ENCODE data around the gene CYGB.
"Not testable (repeated sequence)": the region's sequence is repeated elsewhere in the genome, so short reads cannot be mapped to it uniquely, and the experiment has no call there.

CYGB gene

GRCh38 chr17:76511668-76512365 is 25.7 kb downstream of the CYGB start:
- Histone ChIP-seq H3K27me3 (ENCODE audit: control insufficient read depth in 1 of 2, insufficient read depth in 2 of 2, low read length in 2 of 2) (peaks cover 0 to 5% of the 10 kb centered on the region in 2 donors), H3K9ac (ENCODE audit: low read depth in 1 of 2, low read length in 2 of 2) (no peak overlapping the region), H3K27ac (ENCODE audit: low read depth, low read length) (no peak overlapping the region), H3K4me3 (ENCODE audit: low read depth in 1 of 2, low read length in 2 of 2) (no peak overlapping the region), H3K4me1 (ENCODE audit: control insufficient read depth in 1 of 2, insufficient read depth in 2 of 2, low read length in 2 of 2) (peaks cover 0 to 4% of the 10 kb centered on the region in 2 donors), H3K36me3 (ENCODE audit: control insufficient read depth in 1 of 2, insufficient read depth in 2 of 2, low read length in 2 of 2) (no peaks in the 10 kb centered on the region), H3K9me3 (ENCODE audit: control insufficient read depth in 1 of 2, low read length in 2 of 2) (no peaks in the 10 kb centered on the region)

GRCh38 chr17:76510831-76511244 is 26.7 kb downstream of the CYGB start:
- Histone ChIP-seq H3K9ac (ENCODE audit: low read depth in 1 of 2, low read length in 2 of 2) (no peak overlapping the region), H3K27ac (ENCODE audit: low read depth, low read length) (no peak overlapping the region), H3K9me3 (ENCODE audit: control insufficient read depth in 1 of 2, low read length in 2 of 2) (no peaks in the 10 kb centered on the region), H3K36me3 (ENCODE audit: control insufficient read depth in 1 of 2, insufficient read depth in 2 of 2, low read length in 2 of 2) (no peaks in the 10 kb centered on the region), H3K4me3 (ENCODE audit: low read depth in 1 of 2, low read length in 2 of 2) (no peak overlapping the region), H3K4me1 (ENCODE audit: control insufficient read depth in 1 of 2, insufficient read depth in 2 of 2, low read length in 2 of 2) (peaks cover 7 to 8% of the 10 kb centered on the region in 2 donors), H3K27me3 (ENCODE audit: control insufficient read depth in 1 of 2, insufficient read depth in 2 of 2, low read length in 2 of 2) (peaks cover 0 to 7% of the 10 kb centered on the region in 2 donors)

- H3K36me3 ChIP-seq (ENCODE audit: control insufficient read depth in 1 of 2, insufficient read depth in 2 of 2, low read length in 2 of 2); H3K4me3 ChIP-seq (ENCODE audit: low read depth in 1 of 2, low read length in 2 of 2); H3K27me3 ChIP-seq (ENCODE audit: control insufficient read depth in 1 of 2, insufficient read depth in 2 of 2, low read length in 2 of 2); H3K9me3 ChIP-seq (ENCODE audit: control insufficient read depth in 1 of 2, low read length in 2 of 2); H3K4me1 ChIP-seq (ENCODE audit: control insufficient read depth in 1 of 2, insufficient read depth in 2 of 2, low read length in 2 of 2); H3K27ac ChIP-seq (ENCODE audit: low read depth, low read length); H3K9ac ChIP-seq (ENCODE audit: low read depth in 1 of 2, low read length in 2 of 2): not testable (repeated sequence)
These were observed 28.9 kb downstream of the CYGB start for GRCh38 chr17:76508472-76509063.

- peaks cover 8 to 17% of the 10 kb centered on the region in 2 donors for H3K4me1 ChIP-seq (ENCODE audit: control insufficient read depth in 1 of 2, insufficient read depth in 2 of 2, low read length in 2 of 2)
- H3K9ac ChIP-seq (ENCODE audit: low read depth in 1 of 2, low read length in 2 of 2) = peak overlapping the region in 1 of 2 donors; percentile 0
- no peak overlapping the region for H3K27ac ChIP-seq (ENCODE audit: low read depth, low read length)
- no peaks in the 10 kb centered on the region for H3K9me3 ChIP-seq (ENCODE audit: control insufficient read depth in 1 of 2, low read length in 2 of 2)
- H3K4me3 ChIP-seq (ENCODE audit: low read depth in 1 of 2, low read length in 2 of 2) = no peak overlapping the region
- no peaks in the 10 kb centered on the region for H3K36me3 ChIP-seq (ENCODE audit: control insufficient read depth in 1 of 2, insufficient read depth in 2 of 2, low read length in 2 of 2)
- H3K27me3 ChIP-seq (ENCODE audit: control insufficient read depth in 1 of 2, insufficient read depth in 2 of 2, low read length in 2 of 2) = peaks cover 0 to 7% of the 10 kb centered on the region in 2 donors
These were observed 30.8 kb downstream of the CYGB start for GRCh38 chr17:76506408-76507345.

- Histone ChIP-seq H3K9me3 (ENCODE audit: control insufficient read depth in 1 of 2, low read length in 2 of 2) (no peaks in the 10 kb centered on the region), H3K4me1 (ENCODE audit: control insufficient read depth in 1 of 2, insufficient read depth in 2 of 2, low read length in 2 of 2) (peaks cover 28 to 32% of the 10 kb centered on the region in 2 donors), H3K36me3 (ENCODE audit: control insufficient read depth in 1 of 2, insufficient read depth in 2 of 2, low read length in 2 of 2) (no peaks in the 10 kb centered on the region), H3K4me3 (ENCODE audit: low read depth in 1 of 2, low read length in 2 of 2) (no peak overlapping the region), H3K9ac (ENCODE audit: low read depth in 1 of 2, low read length in 2 of 2) (no peak overlapping the region), H3K27me3 (ENCODE audit: control insufficient read depth in 1 of 2, insufficient read depth in 2 of 2, low read length in 2 of 2) (peaks cover 0 to 7% of the 10 kb centered on the region in 2 donors), H3K27ac (ENCODE audit: low read depth, low read length) (no peak overlapping the region)
These were observed 33.4 kb downstream of the CYGB start for GRCh38 chr17:76504117-76504516.

DNA sequence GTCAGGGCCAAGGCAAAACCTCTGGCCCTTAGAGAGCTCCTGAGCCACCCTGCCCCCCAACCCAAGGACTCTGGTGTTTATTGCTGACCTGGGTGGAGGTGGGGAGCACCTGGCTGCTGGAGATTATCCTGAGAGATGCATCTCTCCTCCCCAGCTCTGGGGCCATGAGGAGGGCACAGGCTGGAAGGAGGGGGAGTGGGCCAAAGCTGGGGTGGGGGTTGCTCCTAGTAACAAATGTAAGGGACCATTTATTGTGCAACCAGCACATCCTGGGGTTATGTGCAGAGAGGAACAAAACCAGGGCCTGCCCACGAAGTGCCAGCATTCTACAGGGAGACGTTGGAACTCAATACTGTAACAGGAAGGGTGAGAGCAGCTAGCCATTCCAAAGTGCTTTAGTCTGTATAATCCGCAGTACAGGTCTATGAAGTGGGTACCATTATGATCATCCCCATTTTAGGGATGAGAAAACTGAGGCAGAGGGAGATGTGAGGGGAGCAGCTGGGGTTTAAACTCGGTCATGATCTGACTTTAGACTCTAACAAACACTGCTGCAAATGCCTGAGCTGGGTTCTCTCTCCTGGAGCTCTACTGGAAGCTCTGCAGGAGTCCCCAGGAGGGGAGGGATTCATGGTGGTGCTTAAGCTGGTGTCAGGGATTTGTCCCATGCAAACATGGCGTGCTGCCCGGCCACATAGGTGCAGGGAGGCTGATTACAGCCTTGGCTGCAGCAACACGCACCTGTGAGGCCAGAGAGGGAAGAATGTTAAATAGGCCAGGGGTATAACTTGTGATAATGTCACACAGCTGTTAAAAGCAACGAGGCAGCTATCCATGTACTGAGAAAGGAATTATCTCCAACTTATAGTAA is 34.9 kb downstream of the CYGB start:
- H3K9me3 ChIP-seq (ENCODE audit: control insufficient read depth in 1 of 2, low read length in 2 of 2) = no peaks in the 10 kb centered on the region
- no peak overlapping the region for H3K27ac ChIP-seq (ENCODE audit: low read depth, low read length)
- no peaks in the 10 kb centered on the region for H3K36me3 ChIP-seq (ENCODE audit: control insufficient read depth in 1 of 2, insufficient read depth in 2 of 2, low read length in 2 of 2)
- H3K27me3 ChIP-seq (ENCODE audit: control insufficient read depth in 1 of 2, insufficient read depth in 2 of 2, low read length in 2 of 2) = peaks cover 0 to 3% of the 10 kb centered on the region in 2 donors
- H3K4me1 ChIP-seq (ENCODE audit: control insufficient read depth in 1 of 2, insufficient read depth in 2 of 2, low read length in 2 of 2) = peaks cover 44 to 46% of the 10 kb centered on the region in 2 donors
- no peak overlapping the region for H3K9ac ChIP-seq (ENCODE audit: low read depth in 1 of 2, low read length in 2 of 2)
- no peak overlapping the region for H3K4me3 ChIP-seq (ENCODE audit: low read depth in 1 of 2, low read length in 2 of 2)

- peak overlapping the region; percentile 59 to 68 for H3K9ac ChIP-seq (ENCODE audit: low read depth in 1 of 2, low read length in 2 of 2)
- peaks cover 51 to 52% of the 10 kb centered on the region in 2 donors for H3K4me1 ChIP-seq (ENCODE audit: control insufficient read depth in 1 of 2, insufficient read depth in 2 of 2, low read length in 2 of 2)
- H3K27me3 ChIP-seq (ENCODE audit: control insufficient read depth in 1 of 2, insufficient read depth in 2 of 2, low read length in 2 of 2) = peaks cover 0 to 3% of the 10 kb centered on the region in 2 donors
- no peaks in the 10 kb centered on the region for H3K36me3 ChIP-seq (ENCODE audit: control insufficient read depth in 1 of 2, insufficient read depth in 2 of 2, low read length in 2 of 2)
- H3K4me3 ChIP-seq (ENCODE audit: low read depth in 1 of 2, low read length in 2 of 2) = peak overlapping the region; percentile 60 to 75
- peak overlapping the region; percentile 47 for H3K27ac ChIP-seq (ENCODE audit: low read depth, low read length)
- H3K9me3 ChIP-seq (ENCODE audit: control insufficient read depth in 1 of 2, low read length in 2 of 2) = no peaks in the 10 kb centered on the region
These were observed 35.6 kb downstream of the CYGB start for GRCh38 chr17:76501827-76502307.

DNA sequence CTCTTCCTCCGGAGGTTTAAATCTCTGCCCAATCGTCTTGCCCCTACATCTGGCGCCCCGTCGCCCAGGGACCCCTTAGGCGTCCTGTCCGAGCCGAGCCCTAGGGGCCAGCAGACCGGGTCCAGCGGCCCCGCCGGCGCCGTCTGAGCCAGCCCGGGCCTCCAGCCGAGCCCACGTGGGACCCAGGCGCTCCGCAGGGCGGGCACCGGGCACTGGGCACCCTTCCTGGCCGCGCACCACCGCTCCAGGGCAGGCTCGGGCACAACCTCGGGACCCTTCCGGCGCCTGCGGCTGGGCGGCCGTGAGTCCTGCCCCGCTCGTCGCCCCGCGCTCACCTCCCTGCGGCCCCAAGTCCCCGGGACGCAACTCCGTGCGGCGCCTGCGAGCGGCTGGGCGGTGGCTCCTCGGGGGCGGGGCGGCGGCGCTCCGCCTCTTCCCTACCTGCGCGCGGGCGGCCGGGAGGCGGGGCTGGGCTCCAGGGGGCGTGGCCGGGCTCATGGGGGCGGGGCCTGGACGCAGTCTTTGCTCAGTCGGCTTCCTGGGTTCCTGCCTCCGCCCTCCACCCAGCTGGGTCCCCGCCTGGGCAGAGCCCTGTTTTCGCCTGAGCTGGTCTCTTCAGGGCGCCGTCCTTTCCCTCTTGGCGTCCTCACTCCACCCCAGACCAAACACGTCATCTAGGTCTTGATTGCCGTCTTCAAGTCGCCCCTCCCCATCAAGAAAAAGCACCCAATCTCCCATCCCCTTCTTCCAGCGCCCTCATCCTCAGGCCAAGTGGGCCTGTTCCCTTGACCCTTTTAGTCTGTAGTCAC is 36.3 kb downstream of the CYGB start, which contains the start of gene RHBDF2:
Gene RHBDF2, minus strand, starts transcription at position 406 of the 809 bp plus-strand sequence. CDS start 19,899 bp downstream, outside the sequence.
- peak within 1 kb of the TSS; percentile 47 for H3K27ac ChIP-seq (ENCODE audit: low read depth, low read length)
- no peaks in the 10 kb centered on the region for H3K36me3 ChIP-seq (ENCODE audit: control insufficient read depth in 1 of 2, insufficient read depth in 2 of 2, low read length in 2 of 2)
- no peaks in the 10 kb centered on the region for H3K27me3 ChIP-seq (ENCODE audit: control insufficient read depth in 1 of 2, insufficient read depth in 2 of 2, low read length in 2 of 2)
- peak within 1 kb of the TSS; percentile 75 to 82 for H3K4me3 ChIP-seq (ENCODE audit: low read depth in 1 of 2, low read length in 2 of 2)
- no peaks in the 10 kb centered on the region for H3K9me3 ChIP-seq (ENCODE audit: control insufficient read depth in 1 of 2, low read length in 2 of 2)
- H3K4me1 ChIP-seq (ENCODE audit: control insufficient read depth in 1 of 2, insufficient read depth in 2 of 2, low read length in 2 of 2) = peaks cover 48% of the 10 kb centered on the region in 2 donors
- H3K9ac ChIP-seq (ENCODE audit: low read depth in 1 of 2, low read length in 2 of 2) = peak within 1 kb of the TSS; percentile 68 to 86

GRCh38 chr17:76500747-76501017 is 36.8 kb downstream of the CYGB start:
- Histone ChIP-seq H3K36me3 (ENCODE audit: control insufficient read depth in 1 of 2, insufficient read depth in 2 of 2, low read length in 2 of 2) (no peaks in the 10 kb centered on the region), H3K4me1 (ENCODE audit: control insufficient read depth in 1 of 2, insufficient read depth in 2 of 2, low read length in 2 of 2) (peaks cover 48 to 52% of the 10 kb centered on the region in 2 donors), H3K27ac (ENCODE audit: low read depth, low read length) (peak overlapping the region; percentile 47), H3K9me3 (ENCODE audit: control insufficient read depth in 1 of 2, low read length in 2 of 2) (no peaks in the 10 kb centered on the region), H3K9ac (ENCODE audit: low read depth in 1 of 2, low read length in 2 of 2) (peak overlapping the region; percentile 68 to 86), H3K4me3 (ENCODE audit: low read depth in 1 of 2, low read length in 2 of 2) (peak overlapping the region; percentile 75 to 82), H3K27me3 (ENCODE audit: control insufficient read depth in 1 of 2, insufficient read depth in 2 of 2, low read length in 2 of 2) (no peaks in the 10 kb centered on the region)
